Bone marrow (tissue), 2 donors: ENCODE results near the gene ZNF106.

Experiments used
- DNase-seq, 2 donors: peaks; one replicate each; lab custom pipeline; 2025; lab: John Stamatoyannopoulos, UW

Gene ZNF106

GRCh38 chr15:42367041-42367440 lies 123.9 kb downstream of the ZNF106 start:
- peak in 1 of 2 donors; percentile 12 for DNase-seq

DNA sequence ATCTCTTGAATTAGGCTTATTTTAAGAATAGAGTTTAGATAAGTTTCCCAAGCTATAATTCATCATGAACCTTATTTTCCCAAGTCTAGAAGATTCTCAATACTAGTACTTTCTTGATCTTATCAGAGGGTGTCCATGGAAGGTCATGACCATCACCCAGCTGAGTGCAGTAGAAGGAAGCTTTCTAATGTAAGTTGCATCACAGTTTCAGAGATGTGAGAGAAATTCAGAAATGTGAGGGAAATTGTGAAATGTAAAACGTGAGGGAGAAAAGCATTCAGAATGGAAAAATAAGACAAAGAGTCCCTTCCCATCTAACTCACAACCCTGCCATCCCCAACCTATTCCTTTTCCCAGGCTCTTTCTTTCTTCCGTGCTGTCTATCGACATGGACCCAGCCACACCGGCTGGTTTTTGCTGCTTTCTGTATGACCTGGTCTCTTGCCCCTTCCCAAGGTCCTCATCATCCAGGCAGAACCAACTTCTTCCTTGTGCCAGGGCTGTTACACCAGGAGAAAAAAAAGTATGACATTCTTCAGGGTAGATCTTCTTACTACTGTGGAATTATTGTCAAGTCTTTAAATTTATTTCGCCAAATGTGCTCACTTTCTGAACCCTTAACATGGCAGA lies 124.9 kb downstream of the ZNF106 start:
- no peak for DNase-seq

DNA sequence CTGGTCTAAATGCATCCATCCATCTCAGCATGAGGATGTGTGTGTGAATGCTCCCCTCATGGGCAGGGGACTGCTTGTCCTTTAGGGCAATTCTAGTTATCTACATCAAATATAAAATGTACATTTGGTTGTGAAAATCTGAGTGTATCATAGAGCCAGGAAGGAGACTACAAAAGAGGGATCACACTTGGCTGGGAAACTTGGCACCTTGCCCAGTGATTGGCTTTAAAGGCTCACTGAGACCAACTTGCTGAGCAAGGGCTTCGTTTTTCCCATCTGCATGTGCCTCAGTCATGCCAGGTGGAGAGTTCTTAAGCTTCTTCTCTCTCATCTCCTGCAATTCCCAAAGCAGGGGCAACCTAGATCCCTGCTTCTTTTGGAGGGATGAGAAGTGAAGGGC lies 126.4 kb downstream of the ZNF106 start:
- no peak for DNase-seq

- no peak for DNase-seq
These were observed 127.0 kb downstream of the ZNF106 start for GRCh38 chr15:42363942-42364341.

DNA sequence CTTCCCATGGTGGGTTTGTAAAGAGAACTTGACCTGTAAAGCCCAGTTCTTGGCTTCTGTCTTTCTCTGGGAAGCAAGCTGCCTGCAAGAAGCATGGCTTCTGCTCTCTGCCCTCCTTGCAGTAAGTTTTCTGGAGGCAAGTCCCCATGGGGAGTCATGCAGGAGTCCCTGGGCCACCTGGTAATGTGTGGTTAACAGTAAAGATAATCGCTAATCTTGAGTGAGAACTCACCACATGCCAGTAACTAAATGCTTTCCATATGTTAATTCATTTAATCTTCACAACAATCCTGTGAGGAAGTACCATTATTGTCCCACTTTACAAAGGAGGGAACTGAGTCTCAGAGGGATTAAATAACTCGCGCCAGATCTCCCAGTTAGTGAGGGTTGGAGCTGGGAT lies 127.5 kb downstream of the ZNF106 start:
- no peak for DNase-seq
